ENCODE results near the gene GABRD.
"Not testable (repeated sequence)": the region's sequence is repeated elsewhere in the genome, so short reads cannot be mapped to it uniquely, and the experiment has no call there.

Gene GABRD

DNA sequence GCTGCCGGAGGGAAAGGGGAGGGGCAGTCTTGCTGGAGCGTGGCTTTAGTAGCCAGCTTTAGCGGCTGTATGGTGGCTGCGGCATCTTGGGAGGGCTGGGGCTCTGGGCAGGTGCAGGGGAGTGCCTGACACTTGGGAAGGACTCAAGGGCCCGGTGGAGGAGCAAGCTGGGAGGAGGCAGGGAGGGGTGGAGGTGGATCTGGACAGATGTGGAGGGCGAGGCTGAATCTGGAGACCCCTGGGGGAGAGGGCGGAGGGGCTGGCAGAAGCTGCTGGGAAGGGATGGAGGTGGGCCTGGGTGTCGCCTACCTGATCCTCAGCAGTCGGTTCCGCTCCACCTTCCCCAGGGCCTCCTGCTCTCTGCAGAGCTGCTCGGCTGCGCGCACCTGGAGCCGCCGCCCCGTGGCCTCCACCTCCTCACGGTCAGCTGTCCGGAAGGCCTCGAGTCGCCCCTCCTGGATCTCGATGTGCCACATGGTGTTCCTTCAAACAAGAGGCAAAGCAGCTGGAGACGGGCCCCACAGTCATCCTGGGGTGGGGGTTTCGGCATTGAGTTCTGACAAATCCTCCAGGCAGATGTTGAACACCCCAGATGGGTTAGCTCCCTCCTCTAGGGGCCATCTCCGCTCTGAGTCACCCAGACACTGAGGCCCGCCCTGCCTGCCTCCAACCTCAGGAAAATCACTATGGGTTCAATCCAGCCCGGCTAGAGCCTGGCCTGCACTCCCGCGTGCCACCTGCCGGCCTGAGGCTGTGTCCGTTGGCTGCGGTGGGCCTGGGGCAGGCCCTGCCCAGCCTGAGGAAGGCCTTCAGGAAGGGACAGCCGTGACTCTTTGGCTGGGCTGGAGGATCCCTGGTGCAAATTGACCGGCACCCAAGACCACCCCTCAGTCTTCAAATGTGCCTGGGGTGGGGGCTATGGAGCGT is 45.2 kb upstream of the GABRD start:
- TF ChIP-seq, protein P1, sequence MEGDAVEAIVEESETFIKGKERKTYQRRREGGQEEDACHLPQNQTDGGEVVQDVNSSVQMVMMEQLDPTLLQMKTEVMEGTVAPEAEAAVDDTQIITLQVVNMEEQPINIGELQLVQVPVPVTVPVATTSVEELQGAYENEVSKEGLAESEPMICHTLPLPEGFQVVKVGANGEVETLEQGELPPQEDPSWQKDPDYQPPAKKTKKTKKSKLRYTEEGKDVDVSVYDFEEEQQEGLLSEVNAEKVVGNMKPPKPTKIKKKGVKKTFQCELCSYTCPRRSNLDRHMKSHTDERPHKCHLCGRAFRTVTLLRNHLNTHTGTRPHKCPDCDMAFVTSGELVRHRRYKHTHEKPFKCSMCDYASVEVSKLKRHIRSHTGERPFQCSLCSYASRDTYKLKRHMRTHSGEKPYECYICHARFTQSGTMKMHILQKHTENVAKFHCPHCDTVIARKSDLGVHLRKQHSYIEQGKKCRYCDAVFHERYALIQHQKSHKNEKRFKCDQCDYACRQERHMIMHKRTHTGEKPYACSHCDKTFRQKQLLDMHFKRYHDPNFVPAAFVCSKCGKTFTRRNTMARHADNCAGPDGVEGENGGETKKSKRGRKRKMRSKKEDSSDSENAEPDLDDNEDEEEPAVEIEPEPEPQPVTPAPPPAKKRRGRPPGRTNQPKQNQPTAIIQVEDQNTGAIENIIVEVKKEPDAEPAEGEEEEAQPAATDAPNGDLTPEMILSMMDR (conservative IDR thresholded peaks at IDR 0.05; ENCODE audit: low read depth, low read length), result no peak
- DNase-seq (ENCODE audit: low read depth), result no peak
- no peak overlapping the region for H3K4me3 ChIP-seq (ENCODE audit: low read depth, low read length)

DNA sequence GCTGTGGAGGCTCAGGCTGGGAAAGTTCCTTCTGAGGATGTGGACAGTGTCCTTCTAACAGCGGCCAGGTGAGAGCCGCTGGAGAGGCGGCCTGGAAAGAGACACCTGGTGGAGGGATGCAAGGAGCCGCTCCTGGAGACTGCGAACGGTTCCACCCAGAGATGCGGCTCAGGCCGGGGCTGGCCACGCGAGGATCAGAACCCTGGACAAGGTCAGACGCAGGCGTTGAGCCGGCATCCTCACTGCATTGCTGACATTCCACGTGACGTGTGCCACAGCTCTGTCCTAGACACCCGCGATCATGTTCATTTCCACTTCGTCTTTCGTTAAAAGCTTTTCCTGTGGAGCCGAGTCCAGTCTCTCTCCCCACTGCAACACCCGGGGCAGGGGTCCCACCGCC is 44.3 kb upstream of the GABRD start:
- TF ChIP-seq, protein P1 (conservative IDR thresholded peaks at IDR 0.05; ENCODE audit: low read depth, low read length), result no peak
- no peak for DNase-seq (ENCODE audit: low read depth)
- H3K4me3 ChIP-seq (ENCODE audit: low read depth, low read length), result no peak overlapping the region

DNA sequence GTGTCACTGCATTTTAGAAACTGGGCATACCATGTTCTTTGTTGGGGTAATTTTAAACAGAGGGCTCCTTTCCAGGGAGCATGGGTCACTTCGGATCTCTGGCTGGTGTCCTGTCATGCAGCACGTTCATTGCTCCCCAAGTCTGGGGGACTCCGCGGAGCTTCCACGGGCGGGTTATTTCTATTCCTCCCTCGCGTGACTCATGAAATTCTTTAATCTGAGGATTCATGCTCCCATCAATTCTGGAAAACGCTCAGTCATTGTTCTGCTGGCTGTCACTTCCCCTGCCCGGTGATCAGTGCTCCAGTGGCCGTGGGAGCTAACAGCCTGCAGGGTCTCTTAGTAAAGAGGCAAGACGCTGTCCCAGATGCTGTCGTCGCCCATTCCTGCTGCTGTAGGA is 43.6 kb upstream of the GABRD start:
- TF ChIP-seq, protein P1 (conservative IDR thresholded peaks at IDR 0.05; ENCODE audit: low read depth, low read length), result no peak
- no peak overlapping the region for H3K4me3 ChIP-seq (ENCODE audit: low read depth, low read length)
- DNase-seq (ENCODE audit: low read depth), result no peak

DNA sequence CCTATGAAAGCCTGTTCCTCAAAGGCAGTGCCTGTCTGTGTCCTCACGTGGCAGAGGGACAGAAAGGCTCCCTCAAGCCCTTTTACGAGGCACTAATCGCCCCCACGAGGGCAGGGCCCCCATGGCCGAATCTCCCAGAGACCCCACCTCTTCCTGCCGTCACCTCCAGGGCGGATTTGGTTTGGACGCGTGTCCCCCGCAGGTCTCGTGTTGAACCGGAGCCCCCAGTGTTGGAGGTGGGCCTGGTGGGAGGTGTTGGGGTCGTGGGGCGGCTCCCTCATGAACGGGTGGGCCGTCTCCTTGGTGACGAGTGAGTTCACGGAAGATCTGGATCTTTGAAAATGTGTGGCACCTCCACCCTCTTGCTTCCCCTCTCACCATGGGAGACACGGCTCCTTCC is 43.1 kb upstream of the GABRD start:
- H3K4me3 ChIP-seq (ENCODE audit: low read depth, low read length), result no peak overlapping the region
- no peak for DNase-seq (ENCODE audit: low read depth)
- TF ChIP-seq, protein P1 (conservative IDR thresholded peaks at IDR 0.05; ENCODE audit: low read depth, low read length), result no peak

DNA sequence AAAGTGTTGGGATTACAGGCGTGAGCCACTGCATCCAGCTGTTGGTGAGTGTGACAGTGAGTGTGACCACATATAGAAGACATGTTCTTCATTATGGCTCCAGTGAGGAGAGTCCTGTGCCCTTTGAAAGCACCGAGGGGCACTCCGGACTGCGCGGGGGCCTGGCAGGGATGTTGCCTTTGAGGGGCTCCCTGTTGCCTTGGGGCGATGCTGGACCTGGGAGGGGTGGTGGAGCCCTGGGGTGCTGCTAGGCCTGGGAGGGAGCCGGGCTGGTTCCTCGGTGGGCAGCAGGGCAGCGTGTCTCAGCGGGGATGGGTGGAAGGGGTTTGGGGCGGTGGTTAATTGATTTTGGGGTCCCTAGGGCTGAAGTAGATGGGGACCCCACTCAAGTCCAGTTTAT is 41.0 kb upstream of the GABRD start:
- TF ChIP-seq, protein P1 (conservative IDR thresholded peaks at IDR 0.05; ENCODE audit: low read depth, low read length), result no peak
- DNase-seq (ENCODE audit: low read depth), result no peak
- H3K4me3 ChIP-seq (ENCODE audit: low read depth, low read length), result no peak overlapping the region

DNA sequence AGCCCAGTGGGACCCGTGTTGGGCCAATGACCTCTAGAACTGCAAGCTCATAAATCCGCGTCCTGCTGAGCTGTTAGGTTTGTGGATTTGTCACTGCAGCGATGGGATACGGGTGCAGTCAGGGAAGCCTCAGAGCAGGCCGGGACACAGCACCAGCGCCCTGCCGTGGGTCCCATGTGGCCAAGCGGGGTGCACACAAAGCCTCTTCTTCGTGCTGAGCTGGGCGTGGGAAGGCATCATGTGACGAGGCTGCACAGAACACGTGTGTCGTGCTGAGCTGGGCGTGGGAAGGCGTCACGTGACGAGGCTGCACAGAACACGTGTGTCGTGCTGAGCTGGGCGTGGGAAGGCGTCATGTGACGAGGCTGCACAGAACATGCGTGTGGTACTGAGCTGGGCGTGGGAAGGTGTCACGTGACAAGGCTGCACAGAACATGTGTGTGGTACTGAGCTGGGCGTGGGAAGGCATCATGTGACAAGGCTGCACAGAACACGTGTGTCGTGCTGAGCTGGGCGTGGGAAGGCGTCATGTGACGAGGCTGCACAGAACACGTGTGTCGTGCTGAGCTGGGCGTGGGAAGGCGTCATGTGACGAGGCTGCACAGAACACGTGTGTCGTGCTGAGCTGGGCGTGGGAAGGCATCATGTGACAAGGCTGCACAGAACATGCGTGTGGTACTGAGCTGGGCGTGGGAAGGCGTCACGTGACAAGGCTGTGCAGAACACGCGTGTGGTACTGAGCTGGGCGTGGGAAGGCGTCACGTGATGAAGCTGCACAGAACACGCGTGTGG is 40.3 kb upstream of the GABRD start:
- H3K4me3 ChIP-seq (ENCODE audit: low read depth, low read length); DNase-seq (ENCODE audit: low read depth): not testable (repeated sequence)

DNA sequence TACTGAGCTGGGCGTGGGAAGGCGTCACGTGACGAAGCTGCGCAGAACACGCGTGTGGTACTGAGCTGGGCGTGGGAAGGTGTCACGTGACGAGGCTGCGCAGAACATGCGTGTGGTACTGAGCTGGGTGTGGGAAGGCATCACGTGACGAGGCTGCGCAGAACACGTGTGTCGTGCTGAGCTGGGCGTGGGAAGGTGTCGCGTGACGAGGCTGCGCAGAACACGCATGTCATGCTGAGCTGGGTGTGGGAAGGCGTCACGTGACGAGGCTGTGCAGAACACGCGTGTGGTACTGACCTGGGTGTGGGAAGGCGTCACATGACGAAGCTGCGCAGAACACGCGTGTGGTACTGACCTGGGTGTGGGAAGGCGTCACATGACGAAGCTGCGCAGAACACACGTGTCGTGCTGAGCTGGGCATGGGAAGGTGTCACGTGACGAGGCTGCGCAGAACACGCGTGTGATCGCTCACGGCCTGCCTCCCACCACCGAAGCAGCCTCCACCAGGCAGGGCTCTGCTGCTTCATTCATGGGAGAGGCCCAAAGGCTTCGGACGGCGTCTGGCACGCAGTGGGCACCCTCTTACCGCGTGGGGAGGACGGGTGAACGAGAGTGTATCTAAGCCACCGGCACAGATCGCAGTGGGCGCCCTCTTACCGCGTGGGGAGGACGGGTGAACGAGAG is 39.5 kb upstream of the GABRD start:
- H3K4me3 ChIP-seq (ENCODE audit: low read depth, low read length), result no peak overlapping the region
- DNase-seq (ENCODE audit: low read depth), result no peak
- TF ChIP-seq, protein P1 (conservative IDR thresholded peaks at IDR 0.05; ENCODE audit: low read depth, low read length), result no peak

Data from choroid plexus epithelial cell (primary cell).